SU-DHL-6 (cell line): ENCODE results near the gene UCHL5.
"Not testable (repeated sequence)": the region's sequence is repeated elsewhere in the genome, so short reads cannot be mapped to it uniquely, and the experiment has no call there.

Experiments used
- H2AFZ ChIP-seq: fragments of 200-600 bp; sonication (generic); 2 replicates; pipeline ENCODE4 v1.6.1; 2014; ENCODE audit warnings: low read depth, mild to moderate bottlenecking, moderate library complexity, mixed read lengths, antibody characterized with exemption, low read length; ENCODE audit not compliant: severe bottlenecking
- H3F3A ChIP-seq: fragments of 200-600 bp; shearing (Covaris generic); 2 replicates; pipeline ENCODE4 v1.6.0; 2016; ENCODE audit warnings: antibody characterized with exemption, mild to moderate bottlenecking; ENCODE audit not compliant: insufficient read depth
- H3K27ac ChIP-seq: fragments of 200-600 bp; sonication (generic); 2 replicates; pipeline ENCODE4 v1.5.1; 2016; ENCODE audit warnings: low read depth, mild to moderate bottlenecking, low read length, moderate library complexity, mixed read lengths
- H3K27me3 ChIP-seq: fragments of 200-600 bp; sonication (generic), shearing (Covaris generic); 2 replicates; pipeline ENCODE4 v1.6.0; 2014; ENCODE audit warnings: mild to moderate bottlenecking, low read length
- H3K36me3 ChIP-seq: fragments of 200-600 bp; sonication (generic); 2 replicates; pipeline ENCODE4 v1.6.1; 2014; ENCODE audit warnings: mild to moderate bottlenecking, low read length, mixed read lengths
- H3K4me2 ChIP-seq: fragments of 300-600, 200-600 bp; shearing (Covaris generic), sonication (generic); 2 replicates; pipeline ENCODE4 v1.6.0; 2014; ENCODE audit warnings: low read length, low read depth, mild to moderate bottlenecking; ENCODE audit not compliant: poor library complexity, severe bottlenecking
- H3K4me3 ChIP-seq: fragments of 200-600 bp; sonication (generic); 2 replicates; pipeline ENCODE4 v1.5.1; 2014; ENCODE audit warnings: antibody characterized with exemption, low read length, mild to moderate bottlenecking, mixed read lengths; ENCODE audit not compliant: insufficient read depth, poor library complexity, severe bottlenecking
- H3K79me2 ChIP-seq: fragments of 200-600 bp; sonication (generic); 2 replicates; pipeline ENCODE4 v1.6.1; 2014; ENCODE audit warnings: mild to moderate bottlenecking, low read length, moderate library complexity; ENCODE audit not compliant: insufficient read depth
- H3K9ac ChIP-seq: fragments of 200-600 bp; sonication (generic); 2 replicates; pipeline ENCODE4 v1.7.0; 2014; ENCODE audit warnings: mild to moderate bottlenecking, low read length
- H3K9me2 ChIP-seq: fragments of 200-600 bp; sonication (generic); replicated peaks from 2 replicates; pipeline ENCODE4 v1.6.1; 2014; ENCODE audit warnings: low read length; ENCODE audit not compliant: insufficient read depth
- H3K9me3 ChIP-seq: fragments of 200-600 bp; sonication (generic); 2 replicates; pipeline ENCODE4 v1.6.1; 2014; ENCODE audit warnings: low read length, mixed read lengths; ENCODE audit not compliant: insufficient read depth
- H4K20me1 ChIP-seq: fragments of 200-600 bp; sonication (generic); 2 replicates; pipeline ENCODE4 v1.6.1; 2014; ENCODE audit warnings: low read depth, mild to moderate bottlenecking, antibody characterized with exemption, low read length, moderate library complexity, mixed read lengths
- CTCF ChIP-seq: fragments of 200-600 bp; sonication (generic); IDR thresholded peaks from one replicate; pipeline ENCODE4 v1.5.1; 2017; ENCODE audit warnings: antibody characterized with exemption, mild to moderate bottlenecking, low read length, moderate library complexity; ENCODE audit not compliant: insufficient read depth, poor library complexity, severe bottlenecking
- EZH2phosphoT487 ChIP-seq: fragments of 200-600 bp; sonication (generic), shearing (Covaris generic); conservative IDR thresholded peaks from 2 replicates; pipeline ENCODE4 v1.6.1; 2018; ENCODE audit warnings: mild to moderate bottlenecking, antibody characterized with exemption, low read length, moderate library complexity, mixed read lengths

Gene UCHL5

GRCh38 chr1:193036337-193037047 is 22.7 kb downstream of the UCHL5 start:
- 0 out of 2 replicates have a peak, but pooled peaks cover 10% of the 10 kb centered on the region for H3F3A ChIP-seq

GRCh38 chr1:193033610-193034009 is 25.6 kb downstream of the UCHL5 start:
- no peaks in the 10 kb centered on the region for H3K9me2 ChIP-seq
- H3K36me3 ChIP-seq, result peaks cover 31% of the 10 kb centered on the region
- no peak overlapping the region for H3K4me2 ChIP-seq
- peaks cover 19% of the 10 kb centered on the region for H4K20me1 ChIP-seq
- no peak overlapping the region for H2AFZ ChIP-seq
- TF ChIP-seq EZH2phosphoT487 (no peak), CTCF (no peak)
- H3K27me3 ChIP-seq, result no peaks in the 10 kb centered on the region
- H3K79me2 ChIP-seq, result peaks cover 79% of the 10 kb centered on the region
- H3K9me3 ChIP-seq, result no peaks in the 10 kb centered on the region
- no peak overlapping the region for H3K27ac ChIP-seq
- H3K4me3 ChIP-seq, result no peak overlapping the region
- H3F3A ChIP-seq, result peaks cover 14% of the 10 kb centered on the region; the same call in 1 of the 2 replicates
- no peak overlapping the region for H3K9ac ChIP-seq

More at GRCh38 chr1:193036337-193037047, 22.7 kb downstream of the UCHL5 start:
- TF ChIP-seq EZH2phosphoT487 (no peak), CTCF (no peak)
- Histone ChIP-seq H3K4me3 (no peak overlapping the region), H3K9me2 (no peaks in the 10 kb centered on the region), H3K4me2 (no peak overlapping the region), H3K36me3 (peaks cover 28% of the 10 kb centered on the region), H3K9ac (no peak overlapping the region), H3K79me2 (peaks cover 87% of the 10 kb centered on the region), H3K27me3 (no peaks in the 10 kb centered on the region), H3K9me3 (no peaks in the 10 kb centered on the region), H4K20me1 (peaks cover 14% of the 10 kb centered on the region), H3K27ac (no peak overlapping the region), H2AFZ (no peak overlapping the region)

GRCh38 chr1:193032643-193033427 is 26.3 kb downstream of the UCHL5 start:
- H3K9ac ChIP-seq, H3K27me3 ChIP-seq, H3K4me3 ChIP-seq, H2AFZ ChIP-seq, H3K9me3 ChIP-seq, H3K4me2 ChIP-seq, H3K9me2 ChIP-seq, H3K27ac ChIP-seq: not testable (repeated sequence)
- peaks cover 14% of the 10 kb centered on the region; the same call in 1 of the 2 replicates for H3F3A ChIP-seq
- H4K20me1 ChIP-seq, result peaks cover 19% of the 10 kb centered on the region
- peaks cover 37% of the 10 kb centered on the region for H3K36me3 ChIP-seq
- H3K79me2 ChIP-seq, result peaks cover 71% of the 10 kb centered on the region
